GM12878 (cell line): ENCODE results near the gene KCNG1.

Experiments used
- CTCF ChIP-seq, 3 experiments: IDR thresholded peaks in 2 of 3; conservative IDR thresholded peaks in 1 of 3; 2 replicates each; pipeline ENCODE4 v1.5.1; 2011; ENCODE audit warnings: low read depth in 3 of 3, low read length in 3 of 3, mild to moderate bottlenecking in 3 of 3, control low read depth in 2 of 3, moderate library complexity in 2 of 3, inconsistent platforms in 1 of 3, mixed read lengths in 1 of 3; ENCODE audit not compliant: control insufficient read depth in 2 of 3, insufficient read depth in 1 of 3; ENCODE audit errors: extremely low read depth in 1 of 3
- EZH2 ChIP-seq: IDR thresholded peaks from 2 replicates; pipeline ENCODE4 v1.6.1; 2012; ENCODE audit warnings: low read depth, mild to moderate bottlenecking, control low read depth, inconsistent platforms, low read length, borderline replicate concordance; ENCODE audit not compliant: control insufficient read depth
- FOS ChIP-seq: IDR thresholded peaks from 3 replicates; pipeline ENCODE4 v1.6.1; 2011; ENCODE audit warnings: borderline replicate concordance; ENCODE audit not compliant: insufficient read length; ENCODE audit errors: extremely low read depth
- NFYB ChIP-seq: IDR thresholded peaks from 2 replicates; pipeline ENCODE4 v1.6.1; 2011; ENCODE audit warnings: low read depth, mild to moderate bottlenecking, low read length, improper control_type of control experiment, moderate library complexity; ENCODE audit not compliant: insufficient read depth
- POLR2A ChIP-seq: IDR thresholded peaks from 2 replicates; pipeline ENCODE4 v1.6.1; 2011; ENCODE audit warnings: low read depth, mild to moderate bottlenecking, low read length
- POLR2AphosphoS5 ChIP-seq: IDR thresholded peaks from 2 replicates; pipeline ENCODE4 v1.6.1; 2011; ENCODE audit warnings: mild to moderate bottlenecking, low read length, inconsistent platforms
- RAD21 ChIP-seq: IDR thresholded peaks from 2 replicates; pipeline ENCODE4 v1.6.1; 2011; ENCODE audit warnings: mild to moderate bottlenecking, low read depth, low read length, moderate library complexity; ENCODE audit not compliant: insufficient read depth
- RB1 ChIP-seq: fragments of 450-650 bp; formaldehyde crosslinking; IDR thresholded peaks from 2 replicates; pipeline ENCODE4 v1.6.1; 2017; ENCODE audit warnings: mild to moderate bottlenecking, borderline replicate concordance
- ZNF24 ChIP-seq: fragments of 450-650 bp; IDR thresholded peaks from 2 replicates; pipeline ENCODE4 v1.6.1; 2017; ENCODE audit warnings: antibody characterized with exemption, mild to moderate bottlenecking
- TF ChIP-seq, protein P1 (sequence below): IDR thresholded peaks from 2 replicates; pipeline ENCODE4 v1.6.1; 2012; ENCODE audit warnings: improper control_type of control experiment, low read depth, low read length; ENCODE audit not compliant: insufficient replicate concordance
- TF ChIP-seq, protein P2 (sequence below): fragments of 450-650 bp; IDR thresholded peaks from 2 replicates; pipeline ENCODE4 v1.6.1; 2014; ENCODE audit warnings: mild to moderate bottlenecking
- TF ChIP-seq, protein P3 (sequence below): IDR thresholded peaks from 2 replicates; pipeline ENCODE4 v1.6.1; 2011; ENCODE audit warnings: low read depth, low read length, improper control_type of control experiment, borderline replicate concordance

- TF ChIP-seq, protein P1, sequence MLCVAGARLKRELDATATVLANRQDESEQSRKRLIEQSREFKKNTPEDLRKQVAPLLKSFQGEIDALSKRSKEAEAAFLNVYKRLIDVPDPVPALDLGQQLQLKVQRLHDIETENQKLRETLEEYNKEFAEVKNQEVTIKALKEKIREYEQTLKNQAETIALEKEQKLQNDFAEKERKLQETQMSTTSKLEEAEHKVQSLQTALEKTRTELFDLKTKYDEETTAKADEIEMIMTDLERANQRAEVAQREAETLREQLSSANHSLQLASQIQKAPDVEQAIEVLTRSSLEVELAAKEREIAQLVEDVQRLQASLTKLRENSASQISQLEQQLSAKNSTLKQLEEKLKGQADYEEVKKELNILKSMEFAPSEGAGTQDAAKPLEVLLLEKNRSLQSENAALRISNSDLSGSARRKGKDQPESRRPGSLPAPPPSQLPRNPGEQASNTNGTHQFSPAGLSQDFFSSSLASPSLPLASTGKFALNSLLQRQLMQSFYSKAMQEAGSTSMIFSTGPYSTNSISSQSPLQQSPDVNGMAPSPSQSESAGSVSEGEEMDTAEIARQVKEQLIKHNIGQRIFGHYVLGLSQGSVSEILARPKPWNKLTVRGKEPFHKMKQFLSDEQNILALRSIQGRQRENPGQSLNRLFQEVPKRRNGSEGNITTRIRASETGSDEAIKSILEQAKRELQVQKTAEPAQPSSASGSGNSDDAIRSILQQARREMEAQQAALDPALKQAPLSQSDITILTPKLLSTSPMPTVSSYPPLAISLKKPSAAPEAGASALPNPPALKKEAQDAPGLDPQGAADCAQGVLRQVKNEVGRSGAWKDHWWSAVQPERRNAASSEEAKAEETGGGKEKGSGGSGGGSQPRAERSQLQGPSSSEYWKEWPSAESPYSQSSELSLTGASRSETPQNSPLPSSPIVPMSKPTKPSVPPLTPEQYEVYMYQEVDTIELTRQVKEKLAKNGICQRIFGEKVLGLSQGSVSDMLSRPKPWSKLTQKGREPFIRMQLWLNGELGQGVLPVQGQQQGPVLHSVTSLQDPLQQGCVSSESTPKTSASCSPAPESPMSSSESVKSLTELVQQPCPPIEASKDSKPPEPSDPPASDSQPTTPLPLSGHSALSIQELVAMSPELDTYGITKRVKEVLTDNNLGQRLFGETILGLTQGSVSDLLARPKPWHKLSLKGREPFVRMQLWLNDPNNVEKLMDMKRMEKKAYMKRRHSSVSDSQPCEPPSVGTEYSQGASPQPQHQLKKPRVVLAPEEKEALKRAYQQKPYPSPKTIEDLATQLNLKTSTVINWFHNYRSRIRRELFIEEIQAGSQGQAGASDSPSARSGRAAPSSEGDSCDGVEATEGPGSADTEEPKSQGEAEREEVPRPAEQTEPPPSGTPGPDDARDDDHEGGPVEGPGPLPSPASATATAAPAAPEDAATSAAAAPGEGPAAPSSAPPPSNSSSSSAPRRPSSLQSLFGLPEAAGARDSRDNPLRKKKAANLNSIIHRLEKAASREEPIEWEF = no peak
- no peak for TF ChIP-seq EZH2
- no peak for TF ChIP-seq ZNF24
- TF ChIP-seq FOS = no peak
- TF ChIP-seq POLR2A = no peak
- TF ChIP-seq, protein P2, sequence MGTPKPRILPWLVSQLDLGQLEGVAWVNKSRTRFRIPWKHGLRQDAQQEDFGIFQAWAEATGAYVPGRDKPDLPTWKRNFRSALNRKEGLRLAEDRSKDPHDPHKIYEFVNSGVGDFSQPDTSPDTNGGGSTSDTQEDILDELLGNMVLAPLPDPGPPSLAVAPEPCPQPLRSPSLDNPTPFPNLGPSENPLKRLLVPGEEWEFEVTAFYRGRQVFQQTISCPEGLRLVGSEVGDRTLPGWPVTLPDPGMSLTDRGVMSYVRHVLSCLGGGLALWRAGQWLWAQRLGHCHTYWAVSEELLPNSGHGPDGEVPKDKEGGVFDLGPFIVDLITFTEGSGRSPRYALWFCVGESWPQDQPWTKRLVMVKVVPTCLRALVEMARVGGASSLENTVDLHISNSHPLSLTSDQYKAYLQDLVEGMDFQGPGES = no peak
- TF ChIP-seq CTCF (IDR thresholded peaks at IDR 0.05 in 2 of 3, conservative IDR thresholded peaks at IDR 0.05 in 1 of 3; ENCODE audit: control insufficient read depth in 2 of 3, extremely low read depth in 1 of 3, insufficient read depth in 1 of 3, low read depth in 3 of 3, low read length in 3 of 3) = no peak
- TF ChIP-seq, protein P3, sequence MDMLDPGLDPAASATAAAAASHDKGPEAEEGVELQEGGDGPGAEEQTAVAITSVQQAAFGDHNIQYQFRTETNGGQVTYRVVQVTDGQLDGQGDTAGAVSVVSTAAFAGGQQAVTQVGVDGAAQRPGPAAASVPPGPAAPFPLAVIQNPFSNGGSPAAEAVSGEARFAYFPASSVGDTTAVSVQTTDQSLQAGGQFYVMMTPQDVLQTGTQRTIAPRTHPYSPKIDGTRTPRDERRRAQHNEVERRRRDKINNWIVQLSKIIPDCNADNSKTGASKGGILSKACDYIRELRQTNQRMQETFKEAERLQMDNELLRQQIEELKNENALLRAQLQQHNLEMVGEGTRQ = no peak
- no peak for TF ChIP-seq POLR2AphosphoS5
- no peak for TF ChIP-seq RB1
- TF ChIP-seq RAD21 = no peak
- no peak for TF ChIP-seq NFYB
Measured at GRCh38 chr20:51044796-51045195, 21.9 kb upstream of the KCNG1 start.
